ENCODE measurements around the gene XXYLT1. TPM values are rescaled to one million over a fixed set of nuclear protein-coding genes. Genes with fewer than 3 reads are reported as not detected.
A peak's percentile ranks its signal among the peaks of the same experiment; 100 is the strongest.

The XXYLT1 gene
- total and polyA plus RNA-seq, 2 of the 8 experiments (the other 6 are each of a cell fraction or from before 2014, with no cell fraction given): 18.9 to 23.8 TPM

- H3K79me2 ChIP-seq (ENCODE audit: control insufficient read depth in 1 of 2, insufficient read depth in 2 of 2, low read length in 2 of 2): peaks cover 0 to 63% of the 10 kb centered on the region in 2 experiments; a peak in 3 of 4 replicates
- TF ChIP-seq SP4 (IDR thresholded peaks at IDR 0.05; ENCODE audit: low read length) (no peak), SP2 (IDR thresholded peaks at IDR 0.05; ENCODE audit: low read length) (no peak), NRF1 (IDR thresholded peaks at IDR 0.05; ENCODE audit: low read depth, low read length) (no peak), YY1 (IDR thresholded peaks at IDR 0.05; ENCODE audit: low read depth, low read length) (no peak), GTF2F1 (IDR thresholded peaks at IDR 0.05; ENCODE audit: borderline replicate concordance, low read depth, low read length) (no peak), SUZ12 (IDR thresholded peaks at IDR 0.05; ENCODE audit: low read length) (no peak), ASH2L (IDR thresholded peaks at IDR 0.05; ENCODE audit: low read length) (no peak), ZNF274 (IDR thresholded peaks at IDR 0.05; ENCODE audit: borderline replicate concordance, extremely low read depth, low read length) (no peak), TAF1 (IDR thresholded peaks at IDR 0.05; ENCODE audit: low read depth, low read length) (no peak), ATF3 (IDR thresholded peaks at IDR 0.05; ENCODE audit: insufficient read depth, low read depth, low read length) (no peak), TCF12 (IDR thresholded peaks at IDR 0.05; ENCODE audit: low read depth, low read length) (no peak), MAX (IDR thresholded peaks at IDR 0.05) (no peak), BCL11A (IDR thresholded peaks at IDR 0.05; ENCODE audit: low read depth in 2 of 2, low read length in 2 of 2) (no peak), SIX5 (IDR thresholded peaks at IDR 0.05; ENCODE audit: low read depth, low read length) (no peak)
Observed at GRCh38 chr3:195212033-195212748, 58.8 kb downstream of the XXYLT1 start.

More at GRCh38 chr3:195212033-195212748, 58.8 kb downstream of the XXYLT1 start:
- no peak overlapping the region for H2AFZ ChIP-seq (ENCODE audit: low read length)
- no peak overlapping the region for H3K4me2 ChIP-seq (ENCODE audit: insufficient read depth in 1 of 2, low read depth in 2 of 2, low read length in 2 of 2)
- FAIRE-seq (no peak), DNase-seq (ENCODE audit: low read depth in 1 of 2, low spot score in 2 of 2) (no peak)
- ChIA-PET CTCF (ENCODE audit: partially characterized antibody) (no interaction called here), POLR2A (ENCODE audit: partially characterized antibody) (no interaction called here)
- H3K4me3 ChIP-seq (ENCODE audit: extremely low read depth in 1 of 4, insufficient read depth in 2 of 4, low read depth in 3 of 4, low read length in 4 of 4): no peak overlapping the region
- H2BK15ac ChIP-seq (ENCODE audit: low read length): no peak overlapping the region
- peaks cover 13% of the 10 kb centered on the region for H3K79me1 ChIP-seq (ENCODE audit: low read depth, low read length)
- H3K56ac ChIP-seq (replicated peaks; ENCODE audit: insufficient read length, low read depth, low read length): no peak overlapping the region
- no peaks in the 10 kb centered on the region for H3K9me3 ChIP-seq (ENCODE audit: insufficient read depth in 2 of 2, low read depth in 1 of 2, low read length in 1 of 2)
- no peak overlapping the region for H3K4ac ChIP-seq (replicated peaks; ENCODE audit: insufficient read length, low read depth, low read length)
- H4K8ac ChIP-seq (ENCODE audit: extremely low read depth, insufficient read depth, low read length): no peak overlapping the region; the same call in 1 of the 2 replicates
- H4K91ac ChIP-seq (replicated peaks; ENCODE audit: insufficient read length, low read length): no peak overlapping the region
- H2BK5ac ChIP-seq (ENCODE audit: low read depth, low read length): 0 out of 2 replicates have a peak overlapping the region, but pooled peaks have one; percentile 4
- no peak overlapping the region for H3K14ac ChIP-seq (ENCODE audit: insufficient read length)
- H4K5ac ChIP-seq (ENCODE audit: insufficient read length, low read depth, low read length): no peak overlapping the region
- H3K27me3 ChIP-seq (replicated peaks in 1 of 4; ENCODE audit: control insufficient read depth in 3 of 4, extremely low read depth in 1 of 4, insufficient read depth in 3 of 4, low read length in 3 of 4): no peaks in the 10 kb centered on the region
- no peak overlapping the region for H3K23ac ChIP-seq (ENCODE audit: insufficient read length)
- H2AK5ac ChIP-seq (ENCODE audit: low read depth, low read length): no peak overlapping the region
- H3K23me2 ChIP-seq (ENCODE audit: low read depth, low read length): no peaks in the 10 kb centered on the region
- peaks cover 0 to 7% of the 10 kb centered on the region in 2 experiments for H4K20me1 ChIP-seq (replicated peaks in 1 of 2; ENCODE audit: control insufficient read depth in 1 of 2, insufficient read depth in 2 of 2, low read length in 2 of 2)
- H3K9ac ChIP-seq (replicated peaks in 1 of 4; ENCODE audit: extremely low read depth in 1 of 4, low read depth in 3 of 4, low read length in 3 of 4): no peak overlapping the region
- no peaks in the 10 kb centered on the region for H3K36me3 ChIP-seq (ENCODE audit: control insufficient read depth in 2 of 4, insufficient read depth in 4 of 4, low read length in 3 of 4)
- H3K4me1 ChIP-seq (replicated peaks in 1 of 4; ENCODE audit: control insufficient read depth in 3 of 4, insufficient read depth in 4 of 4, low read length in 3 of 4): peaks cover 0 to 23% (median 12%) of the 10 kb centered on the region in 4 experiments; a peak in 6 of 7 replicates
- no peak overlapping the region for H3K27ac ChIP-seq (ENCODE audit: low read depth, low read length)
- no peak overlapping the region for H2BK12ac ChIP-seq (ENCODE audit: low read depth, low read length)
- no peak overlapping the region for H2BK20ac ChIP-seq (ENCODE audit: low read length)
- H3K18ac ChIP-seq (ENCODE audit: extremely low read depth, low read length): no peak overlapping the region
- no peak overlapping the region for H2BK120ac ChIP-seq (replicated peaks; ENCODE audit: low read depth, low read length)
- WGBS, 2 experiments (ENCODE audit: extremely low coverage in 1 of 2, insufficient coverage in 1 of 2, insufficient read length in 1 of 2, insufficient replicate concordance in 2 of 2, low coverage in 1 of 2, low lambda C conversion rate in 2 of 2, missing lambda C conversion rate in 1 of 2): 91% methylated on average over 21 of the region's 22 CpGs; no CpG with 5 or more reads in 1 of the 2 experiments
